GDM1 (cell line): ENCODE measurements around the gene MIA.
"Not testable (repeated sequence)": the region's sequence is repeated elsewhere in the genome, so short reads cannot be mapped to it uniquely, and the experiment has no call there.

ENCODE experiments used
- DNase-seq: peaks from one replicate; lab custom pipeline; 2025; lab: John Stamatoyannopoulos, UW

MIA gene

DNA sequence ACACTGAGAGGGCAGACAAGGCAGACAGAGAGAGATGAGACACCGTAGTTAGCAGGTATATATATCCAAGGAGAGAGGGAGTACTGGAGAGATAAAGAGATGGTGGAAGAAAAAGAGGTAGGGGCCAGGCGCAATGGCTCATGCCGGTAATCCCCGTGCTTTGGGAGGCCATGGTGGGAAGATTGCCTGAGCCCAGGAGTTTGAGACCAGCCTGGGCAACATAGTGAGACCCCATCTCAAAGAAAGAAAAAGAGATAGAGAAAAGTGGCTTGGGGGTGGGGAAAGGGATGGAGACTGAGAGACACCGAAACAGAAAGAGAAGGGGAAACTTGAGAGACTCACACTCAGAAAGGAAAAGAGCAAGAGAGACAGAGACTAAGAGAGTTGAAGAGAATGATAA, 5.3 kb downstream of the MIA start:
- no peak for DNase-seq

GRCh38 chr19:40781140-40781539, 5.8 kb downstream of the MIA start:
- DNase-seq: no peak

DNA sequence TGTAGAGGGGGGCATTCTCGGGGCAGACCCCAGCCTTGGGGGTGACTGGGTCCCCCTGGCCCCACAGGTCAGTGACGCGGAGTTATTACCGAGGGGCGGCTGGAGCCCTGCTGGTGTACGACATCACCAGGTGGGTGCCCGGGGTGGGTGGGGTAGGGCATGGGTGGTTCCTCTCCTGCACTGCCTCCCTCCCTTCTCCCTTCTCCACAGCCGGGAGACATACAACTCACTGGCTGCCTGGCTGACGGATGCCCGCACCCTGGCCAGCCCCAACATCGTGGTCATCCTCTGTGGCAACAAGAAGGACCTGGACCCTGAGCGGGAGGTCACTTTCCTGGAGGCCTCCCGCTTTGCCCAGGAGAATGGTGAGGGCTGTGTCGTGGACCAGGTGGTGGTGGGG, 8.4 kb downstream of the MIA start:
- no peak for DNase-seq

GRCh38 chr19:40784146-40784545, 8.8 kb downstream of the MIA start:
- not testable (repeated sequence) for DNase-seq

DNA sequence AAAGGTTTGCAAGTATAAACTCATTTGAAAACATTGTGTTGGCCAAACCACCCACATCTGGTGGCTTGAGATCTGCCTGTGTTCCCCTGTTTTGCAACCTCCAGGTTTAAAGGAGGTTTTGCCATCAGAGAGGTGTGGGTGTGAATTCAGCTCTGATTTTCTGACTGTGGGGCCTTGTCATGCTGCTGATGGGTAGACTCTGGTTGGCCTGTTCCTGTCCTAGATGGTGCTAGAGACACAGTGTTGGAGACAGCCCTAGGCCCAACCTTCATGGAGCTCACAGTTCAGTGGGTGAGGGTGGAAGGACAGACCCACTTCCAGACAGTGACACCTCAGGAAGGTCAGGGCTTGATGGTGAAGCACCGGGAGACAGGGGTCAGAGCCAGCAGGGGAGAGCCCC, 10.2 kb downstream of the MIA start:
- no peak for DNase-seq

DNA sequence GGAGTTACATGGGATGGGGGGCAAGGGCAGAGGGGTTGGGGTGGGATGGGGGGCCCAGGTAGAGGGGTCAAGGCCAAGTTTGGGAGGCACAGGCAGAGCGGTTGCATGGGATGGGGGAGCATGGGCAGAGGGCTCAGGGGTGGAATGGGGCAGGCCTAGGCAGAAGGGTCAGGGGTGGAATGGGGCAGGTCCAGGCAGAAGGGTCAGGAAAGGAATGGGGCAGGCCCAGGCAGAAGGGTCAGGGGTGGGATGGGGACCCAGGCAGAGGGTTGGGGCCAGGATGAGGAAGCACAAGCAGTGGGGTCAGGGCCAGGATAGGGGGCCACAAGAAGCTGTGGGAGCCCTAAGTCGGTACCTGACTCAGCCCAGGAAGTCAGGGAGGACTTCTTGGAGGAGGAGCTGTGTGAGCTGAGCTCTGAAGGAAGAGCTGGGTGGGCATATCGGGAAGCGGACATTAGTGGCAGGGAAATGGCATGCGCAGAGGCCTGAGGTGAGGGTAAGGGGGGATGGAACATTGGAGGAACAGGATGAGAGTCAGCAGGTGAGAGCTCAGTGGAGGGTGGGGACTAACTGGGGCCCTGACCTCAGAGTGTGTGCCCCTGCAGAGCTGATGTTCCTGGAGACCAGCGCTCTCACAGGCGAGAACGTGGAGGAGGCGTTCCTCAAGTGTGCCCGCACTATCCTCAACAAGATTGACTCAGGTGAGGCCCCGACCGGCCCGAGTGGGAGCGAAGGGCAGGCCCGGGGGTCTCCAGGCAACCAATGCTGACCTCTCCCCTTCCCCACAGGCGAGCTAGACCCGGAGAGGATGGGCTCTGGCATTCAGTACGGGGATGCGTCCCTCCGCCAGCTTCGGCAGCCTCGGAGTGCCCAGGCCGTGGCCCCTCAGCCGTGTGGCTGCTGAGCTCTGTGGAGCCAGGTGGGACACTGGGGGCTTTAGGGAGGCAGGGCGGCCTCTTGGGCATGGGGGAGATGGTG, 11.0 kb downstream of the MIA start:
- no peak for DNase-seq

- DNase-seq: no peak
These were observed 16.0 kb downstream of the MIA start for GRCh38 chr19:40791349-40791748.

DNA sequence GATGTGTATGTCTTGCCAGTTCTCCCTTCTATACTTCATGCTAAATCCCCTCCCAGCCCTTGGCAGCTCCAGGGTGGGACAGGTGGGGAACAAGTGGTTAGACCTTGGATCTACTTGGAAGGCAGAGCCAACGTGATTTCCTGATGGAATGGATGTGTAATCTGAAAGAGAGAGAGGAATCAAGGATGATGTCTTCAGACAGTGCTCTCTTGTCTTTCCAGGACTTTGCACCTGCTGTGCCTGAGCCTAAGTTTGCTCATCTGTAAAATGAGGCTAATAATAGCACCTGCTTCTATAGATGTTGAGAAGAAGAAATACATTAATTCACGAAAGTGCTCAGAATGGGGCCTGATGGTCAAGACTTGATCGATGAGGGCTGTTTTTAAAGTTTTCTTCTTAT, 16.7 kb downstream of the MIA start:
- no peak for DNase-seq

- DNase-seq: no peak
These were observed 22.0 kb downstream of the MIA start for GRCh38 chr19:40797166-40797962.

- DNase-seq: peak; percentile 46
These were observed 22.8 kb downstream of the MIA start for GRCh38 chr19:40797963-40798682.

- DNase-seq: peak; percentile 99
These were observed 23.6 kb downstream of the MIA start, which contains the start of gene EGLN2 for GRCh38 chr19:40798683-40799557. TSS of gene EGLN2 (plus strand) at chr19:40799191. CDS start at chr19:40800573, 1,382 bp downstream.

DNA sequence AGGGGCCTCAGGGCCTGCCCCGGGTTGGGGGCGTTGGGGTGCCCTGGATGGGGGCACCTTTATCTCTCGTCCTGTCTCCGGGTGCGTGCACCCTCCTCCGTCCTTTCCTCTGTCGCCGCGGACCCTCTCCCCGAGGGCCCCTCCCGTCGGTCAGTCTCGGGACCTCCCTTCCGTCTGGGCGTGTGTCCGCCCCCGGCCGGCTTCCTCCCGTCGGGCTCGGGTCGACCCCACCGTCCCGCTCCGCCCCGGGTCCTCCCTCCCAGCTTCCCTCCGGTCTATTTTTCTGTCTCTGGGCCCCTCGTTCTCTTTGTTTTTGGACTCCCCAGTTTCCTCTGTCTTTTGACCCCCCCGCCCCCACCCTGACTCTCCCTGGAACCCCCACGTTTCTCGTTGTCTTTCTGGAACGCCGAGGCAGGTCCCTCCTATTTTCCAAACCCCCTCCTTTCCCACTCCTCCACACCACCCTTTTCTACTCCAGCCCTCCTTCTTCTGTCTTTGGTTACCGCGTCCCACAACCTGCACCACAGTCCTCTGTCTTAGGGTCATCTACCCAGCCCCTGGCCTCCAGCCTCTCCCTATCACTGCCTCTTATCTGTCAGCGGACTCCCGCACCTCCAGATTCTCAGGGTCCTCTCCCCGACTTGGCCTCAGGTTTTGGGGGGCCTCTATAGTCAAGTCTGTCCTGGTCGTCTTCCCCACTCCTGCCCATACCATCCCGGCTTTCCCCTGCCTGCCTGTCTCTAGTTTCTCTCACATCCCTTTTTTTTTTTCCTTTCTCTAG, 24.4 kb downstream of the MIA start:
- no peak for DNase-seq

DNA sequence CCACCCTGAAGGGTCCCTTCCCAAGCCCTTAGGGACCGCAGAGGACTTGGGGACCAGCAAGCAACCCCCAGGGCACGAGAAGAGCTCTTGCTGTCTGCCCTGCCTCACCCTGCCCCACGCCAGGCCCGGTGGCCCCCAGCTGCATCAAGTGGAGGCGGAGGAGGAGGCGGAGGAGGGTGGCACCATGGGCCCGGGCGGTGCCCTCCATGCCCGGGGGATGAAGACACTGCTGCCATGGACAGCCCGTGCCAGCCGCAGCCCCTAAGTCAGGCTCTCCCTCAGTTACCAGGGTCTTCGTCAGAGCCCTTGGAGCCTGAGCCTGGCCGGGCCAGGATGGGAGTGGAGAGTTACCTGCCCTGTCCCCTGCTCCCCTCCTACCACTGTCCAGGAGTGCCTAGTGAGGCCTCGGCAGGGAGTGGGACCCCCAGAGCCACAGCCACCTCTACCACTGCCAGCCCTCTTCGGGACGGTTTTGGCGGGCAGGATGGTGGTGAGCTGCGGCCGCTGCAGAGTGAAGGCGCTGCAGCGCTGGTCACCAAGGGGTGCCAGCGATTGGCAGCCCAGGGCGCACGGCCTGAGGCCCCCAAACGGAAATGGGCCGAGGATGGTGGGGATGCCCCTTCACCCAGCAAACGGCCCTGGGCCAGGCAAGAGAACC, 25.1 kb downstream of the MIA start:
- DNase-seq: no peak

GRCh38 chr19:40800997-40801377, 25.7 kb downstream of the MIA start:
- DNase-seq: no peak

DNA sequence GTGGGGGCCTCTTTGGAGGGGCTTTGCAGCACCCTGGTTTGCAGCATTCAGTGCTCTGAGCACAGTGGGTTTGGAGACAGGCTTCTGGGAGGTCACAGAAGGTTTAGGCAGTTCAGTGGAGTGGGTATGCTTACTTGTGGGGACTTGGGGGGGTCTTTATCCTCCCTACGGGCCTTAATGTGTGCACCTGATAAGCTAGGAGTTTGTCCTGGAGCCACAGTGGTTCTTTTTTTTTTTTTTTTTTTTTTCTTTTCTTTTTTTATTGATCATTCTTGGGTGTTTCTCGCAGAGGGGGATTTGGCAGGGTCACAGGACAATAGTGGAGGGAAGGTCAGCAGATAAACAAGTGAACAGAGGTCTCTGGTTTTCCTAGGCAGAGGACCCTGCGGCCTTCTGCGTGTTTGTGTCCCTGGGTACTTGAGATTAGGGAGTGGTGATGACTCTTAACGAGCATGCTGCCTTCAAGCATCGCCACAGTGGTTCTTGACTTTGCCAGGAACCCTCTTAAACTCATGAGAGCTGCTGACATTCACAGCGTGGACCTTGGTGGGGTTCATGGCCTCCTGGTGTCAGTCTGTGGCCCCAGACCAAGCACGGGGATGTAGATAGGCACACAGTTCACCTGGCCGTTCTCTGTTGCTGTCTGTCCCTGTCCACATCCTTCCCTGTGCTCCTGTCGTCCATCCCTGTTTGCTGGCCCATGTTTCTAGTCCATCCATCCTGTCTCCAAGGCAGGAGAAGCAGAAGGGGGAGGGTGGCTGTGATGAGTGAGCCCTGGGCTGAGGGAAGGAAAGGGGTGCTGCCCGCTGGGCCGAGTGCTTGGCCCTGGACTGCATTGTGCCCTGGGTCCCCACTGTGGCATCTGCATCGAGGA, 26.3 kb downstream of the MIA start:
- no peak for DNase-seq

DNA sequence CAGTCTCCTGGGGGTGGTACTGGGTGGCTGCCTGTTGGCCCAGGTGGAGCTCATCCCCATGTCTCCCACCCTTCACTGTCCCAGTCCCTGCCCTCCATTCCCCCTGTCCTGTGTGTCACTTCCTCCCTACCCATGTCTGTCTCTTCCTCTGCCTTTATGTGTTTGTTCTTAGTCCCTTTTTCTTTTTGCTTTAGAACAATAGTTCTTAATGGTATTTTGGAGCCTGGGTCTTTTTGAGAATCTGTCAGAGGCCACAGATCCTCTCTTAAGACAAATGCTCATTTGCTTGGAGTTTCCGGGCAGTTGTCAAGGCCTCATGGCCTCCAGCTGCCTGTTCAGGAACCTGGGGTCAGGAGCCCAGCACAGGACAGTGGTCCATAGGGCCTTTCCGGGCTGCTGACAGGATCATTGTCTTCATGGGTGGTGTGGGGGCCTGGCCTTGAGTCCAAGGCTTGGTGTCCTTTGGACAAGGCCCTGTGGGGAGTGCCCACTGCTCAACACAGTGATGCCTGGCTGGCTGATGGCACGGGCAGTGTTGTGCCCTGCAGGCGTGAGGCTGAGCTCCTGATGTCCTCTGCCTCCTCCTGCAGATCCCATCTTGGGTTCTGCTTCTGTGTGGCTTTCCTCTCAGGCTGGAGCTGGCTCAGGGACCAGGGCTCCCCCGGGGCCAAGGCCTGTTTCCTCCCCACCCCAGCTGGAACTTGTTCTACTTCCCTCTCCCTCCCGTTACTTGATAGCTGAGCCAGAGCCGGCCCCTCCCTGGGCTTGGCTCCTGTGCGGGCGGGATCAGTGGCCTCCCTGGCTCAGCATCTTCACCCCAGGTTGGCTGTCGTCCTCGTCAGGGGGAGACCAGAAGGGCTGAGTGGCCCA, 27.2 kb downstream of the MIA start:
- no peak for DNase-seq

DNA sequence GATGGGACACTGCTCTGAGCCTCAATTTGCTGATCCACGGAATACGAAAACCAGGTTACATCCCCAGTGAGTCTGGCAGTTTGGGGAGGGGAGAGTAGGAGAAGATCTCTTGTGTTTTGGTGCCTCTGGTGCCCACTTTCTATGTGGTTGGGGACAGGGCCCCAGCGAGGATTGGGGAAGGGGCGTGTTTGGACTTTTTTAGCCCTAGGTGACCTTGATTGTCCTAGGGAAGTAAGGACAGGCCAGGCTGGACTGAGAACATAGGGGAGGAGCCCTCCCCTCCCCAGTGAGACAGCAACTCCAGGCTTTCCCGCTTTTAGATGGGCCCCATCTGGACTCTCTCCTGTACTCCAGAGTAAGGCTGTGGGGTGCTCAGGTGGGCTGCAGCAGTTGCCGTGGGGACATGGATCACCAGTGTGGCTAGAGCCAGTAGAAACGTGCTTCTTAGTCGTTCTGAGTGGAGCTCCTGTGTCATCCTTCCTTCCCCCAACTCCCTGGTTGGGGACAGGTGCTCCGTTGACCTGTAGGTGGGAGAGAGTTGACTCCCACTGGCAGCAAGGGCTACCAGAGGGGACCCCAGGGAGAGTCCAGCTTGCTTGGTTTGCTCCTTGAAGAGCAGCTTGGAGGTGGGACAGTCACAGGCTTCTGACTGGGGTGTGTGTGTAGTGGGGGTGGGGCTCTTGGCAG, 28.0 kb downstream of the MIA start:
- DNase-seq: no peak
